HEK293 (cell line): ENCODE results near the gene MKX.

Experiments
- CTCF ChIA-PET: fragments of 350-600 bp; formaldehyde crosslinking; extraction: SDS; loops from one replicate; lab custom pipeline; 2021; ENCODE audit warnings: antibody characterized with exemption; lab: Yijun Ruan, JAX
- POLR2A ChIA-PET: fragments of 300-600 bp; formaldehyde crosslinking; extraction: SDS; loops from one replicate; lab custom pipeline; 2020; ENCODE audit warnings: antibody characterized with exemption, inconsistent platforms; lab: Yijun Ruan, JAX
- H3K27ac ChIP-seq: fragments of 200-500 bp; sonication (Bioruptor generic); 2 replicates; pipeline ENCODE4 v1.5.1; 2014; ENCODE audit warnings: low read depth, low read length, control low read depth, inconsistent platforms; ENCODE audit errors: extremely low read depth
- H3K36me3 ChIP-seq, 2 experiments: fragments of 200-500 bp in 1 of 2; sonication (Bioruptor generic) in 1 of 2; 1 replicate in 1 of 2; 2 replicates in 1 of 2; pipeline ENCODE4 v1.5.1; 2014 to 2017; ENCODE audit warnings: inconsistent platforms in 2 of 2, low read length in 2 of 2; ENCODE audit not compliant: control insufficient read depth in 2 of 2, insufficient read depth in 1 of 2
- H3K4me1 ChIP-seq: fragments of 200-500 bp; sonication (Bioruptor generic); 2 replicates; pipeline ENCODE4 v1.5.1; 2014; ENCODE audit warnings: mild to moderate bottlenecking, low read length, inconsistent platforms; ENCODE audit not compliant: control insufficient read depth, insufficient read depth
- H3K4me3 ChIP-seq: 2 replicates; pipeline ENCODE4 v1.5.1; 2011; ENCODE audit warnings: low read depth, mild to moderate bottlenecking, control low read depth, low read length, moderate library complexity
- H3K9me3 ChIP-seq: fragments of 200-500 bp; sonication (Bioruptor generic); 2 replicates; pipeline ENCODE4 v1.5.1; 2014; ENCODE audit warnings: low read depth, low read length, inconsistent platforms; ENCODE audit not compliant: control insufficient read depth, insufficient read depth
- ATF2 ChIP-seq: fragments of 450-650 bp; formaldehyde crosslinking; IDR thresholded peaks from 2 replicates; pipeline ENCODE4 v1.5.1; 2016; ENCODE audit warnings: missing biosample characterization, missing genetic modification characterization, low read depth
- ELK4 ChIP-seq: IDR thresholded peaks from 2 replicates; pipeline ENCODE4 v1.6.1; 2011; ENCODE audit warnings: mild to moderate bottlenecking, low read depth, low read length, borderline replicate concordance
- GLIS2 ChIP-seq: fragments of 450-650 bp; formaldehyde crosslinking; IDR thresholded peaks from 2 replicates; pipeline ENCODE4 v1.5.1; 2016; ENCODE audit warnings: missing biosample characterization, missing genetic modification characterization
- HOXC10 ChIP-seq: sonication (generic); formaldehyde crosslinking; IDR thresholded peaks from 2 replicates; pipeline ENCODE4 v1.8.1; 2023; ENCODE audit warnings: mild to moderate bottlenecking, missing genetic modification reagents
- KLF17 ChIP-seq: fragments of 450-650 bp; formaldehyde crosslinking; IDR thresholded peaks from 2 replicates; pipeline ENCODE4 v1.5.1; 2016; ENCODE audit warnings: missing biosample characterization, missing genetic modification characterization
- KLF8 ChIP-seq: fragments of 450-650 bp; formaldehyde crosslinking; IDR thresholded peaks from 2 replicates; pipeline ENCODE4 v1.5.1; 2016; ENCODE audit warnings: missing biosample characterization, missing genetic modification characterization
- MYNN ChIP-seq: fragments of 450-650 bp; formaldehyde crosslinking; IDR thresholded peaks from 2 replicates; pipeline ENCODE4 v1.5.1; 2016; ENCODE audit warnings: missing biosample characterization, missing genetic modification characterization, borderline replicate concordance
- OVOL3 ChIP-seq: fragments of 450-650 bp; formaldehyde crosslinking; IDR thresholded peaks from 2 replicates; pipeline ENCODE4 v1.5.1; 2016; ENCODE audit warnings: missing biosample characterization, missing genetic modification characterization
- ZBTB17 ChIP-seq: fragments of 450-650 bp; formaldehyde crosslinking; IDR thresholded peaks from 2 replicates; pipeline ENCODE4 v1.5.1; 2016; ENCODE audit warnings: missing biosample characterization, missing genetic modification characterization
- ZIC2 ChIP-seq: fragments of 450-650 bp; formaldehyde crosslinking; IDR thresholded peaks from 2 replicates; pipeline ENCODE4 v1.5.1; 2016; ENCODE audit warnings: missing biosample characterization, missing genetic modification characterization
- ZNF10 ChIP-seq: fragments of 450-650 bp; formaldehyde crosslinking; IDR thresholded peaks from 2 replicates; pipeline ENCODE4 v1.5.1; 2017; ENCODE audit warnings: missing biosample characterization, missing genetic modification characterization
- ZNF112 ChIP-seq: fragments of 450-650 bp; formaldehyde crosslinking; IDR thresholded peaks from 2 replicates; pipeline ENCODE4 v1.5.0; 2017; ENCODE audit warnings: missing biosample characterization, missing genetic modification characterization
- ZNF133 ChIP-seq: fragments of 450-650 bp; formaldehyde crosslinking; IDR thresholded peaks from 2 replicates; pipeline ENCODE4 v1.5.1; 2016; ENCODE audit warnings: missing biosample characterization, missing genetic modification characterization
- ZNF223 ChIP-seq: fragments of 450-650 bp; formaldehyde crosslinking; IDR thresholded peaks from 2 replicates; pipeline ENCODE4 v1.5.1; 2016; ENCODE audit warnings: missing biosample characterization, missing genetic modification characterization
- ZNF23 ChIP-seq: fragments of 450-650 bp; formaldehyde crosslinking; IDR thresholded peaks from 2 replicates; pipeline ENCODE4 v1.5.1; 2016; ENCODE audit warnings: missing biosample characterization, missing genetic modification characterization, borderline replicate concordance
- ZNF311 ChIP-seq: fragments of 450-650 bp; formaldehyde crosslinking; IDR thresholded peaks from 2 replicates; pipeline ENCODE4 v1.5.1; 2017; ENCODE audit warnings: missing biosample characterization, missing genetic modification characterization, borderline replicate concordance
- ZNF404 ChIP-seq: fragments of 450-650 bp; formaldehyde crosslinking; IDR thresholded peaks from 2 replicates; pipeline ENCODE4 v1.5.1; 2017; ENCODE audit warnings: missing biosample characterization, missing genetic modification characterization
- ZNF416 ChIP-seq: fragments of 450-650 bp; formaldehyde crosslinking; IDR thresholded peaks from 2 replicates; pipeline ENCODE4 v1.5.1; 2016; ENCODE audit warnings: missing biosample characterization, missing genetic modification characterization
- ZNF423 ChIP-seq: fragments of 450-650 bp; formaldehyde crosslinking; IDR thresholded peaks from 2 replicates; pipeline ENCODE4 v1.5.1; 2016; ENCODE audit warnings: missing biosample characterization, missing genetic modification characterization
- ZNF514 ChIP-seq: fragments of 450-650 bp; formaldehyde crosslinking; IDR thresholded peaks from 2 replicates; pipeline ENCODE4 v1.5.1; 2016; ENCODE audit warnings: missing biosample characterization, missing genetic modification characterization
- ZNF529 ChIP-seq: fragments of 450-650 bp; formaldehyde crosslinking; IDR thresholded peaks from 2 replicates; pipeline ENCODE4 v1.5.1; 2017; ENCODE audit warnings: missing genetic modification characterization, missing biosample characterization; ENCODE audit not compliant: insufficient replicate concordance
- ZNF530 ChIP-seq: fragments of 450-650 bp; formaldehyde crosslinking; IDR thresholded peaks from 2 replicates; pipeline ENCODE4 v1.5.1; 2016; ENCODE audit warnings: low read depth, missing biosample characterization, missing genetic modification characterization
- ZNF549 ChIP-seq: fragments of 450-650 bp; IDR thresholded peaks from 2 replicates; pipeline ENCODE4 v1.5.1; 2018; ENCODE audit warnings: missing biosample characterization, missing genetic modification characterization, mild to moderate bottlenecking, inconsistent platforms, moderate library complexity
- ZNF707 ChIP-seq: fragments of 450-650 bp; formaldehyde crosslinking; IDR thresholded peaks from 2 replicates; pipeline ENCODE4 v1.5.1; 2016; ENCODE audit warnings: missing biosample characterization, missing genetic modification characterization
- TF ChIP-seq, protein P1 (sequence below): fragments of 450-650 bp; formaldehyde crosslinking; IDR thresholded peaks from 2 replicates; pipeline ENCODE4 v1.5.1; 2016; ENCODE audit warnings: missing biosample characterization, missing genetic modification characterization

The MKX gene

DNA sequence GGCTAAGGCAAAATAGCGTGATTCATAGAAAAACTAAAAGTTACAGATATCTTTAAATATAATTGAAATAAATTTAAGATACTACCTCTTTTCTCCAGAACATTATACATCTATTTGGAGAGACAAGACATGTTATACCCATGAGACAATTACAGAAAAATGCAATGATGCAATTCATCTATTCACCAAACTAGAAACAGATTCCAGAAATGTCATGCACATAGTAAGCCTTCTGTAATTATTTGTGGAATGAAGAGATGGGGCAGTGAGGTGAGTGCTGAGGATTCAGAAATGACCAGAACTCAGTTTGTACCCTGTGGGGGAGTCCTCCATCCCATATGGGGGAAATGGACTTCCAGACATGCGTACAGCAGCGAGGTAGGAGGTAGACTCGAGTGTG lies 99.4 kb downstream of the MKX start:
- POLR2A ChIA-PET: no interaction called here
- Histone ChIP-seq H3K4me3 (no peak overlapping the region), H3K27ac (no peak overlapping the region), H3K4me1 (no peaks in the 10 kb centered on the region), H3K36me3 (no peaks in the 10 kb centered on the region), H3K9me3 (no peaks in the 10 kb centered on the region)
- CTCF ChIA-PET: interaction anchor here (0.9 kb wide), 1 partner anchor 77 kb away, joined by 5 read pairs; no protein-coding TSS in a partner anchor
- TF ChIP-seq ZNF112 (tag by site-specific recombination) (no peak), ZNF423 (tag by site-specific recombination) (no peak), ZNF23 (no peak), ZNF549 (no peak), ZNF529 (tag by site-specific recombination) (no peak), GLIS2 (no peak), ATF2 (tag by site-specific recombination) (no peak)
- TF ChIP-seq, protein P1, sequence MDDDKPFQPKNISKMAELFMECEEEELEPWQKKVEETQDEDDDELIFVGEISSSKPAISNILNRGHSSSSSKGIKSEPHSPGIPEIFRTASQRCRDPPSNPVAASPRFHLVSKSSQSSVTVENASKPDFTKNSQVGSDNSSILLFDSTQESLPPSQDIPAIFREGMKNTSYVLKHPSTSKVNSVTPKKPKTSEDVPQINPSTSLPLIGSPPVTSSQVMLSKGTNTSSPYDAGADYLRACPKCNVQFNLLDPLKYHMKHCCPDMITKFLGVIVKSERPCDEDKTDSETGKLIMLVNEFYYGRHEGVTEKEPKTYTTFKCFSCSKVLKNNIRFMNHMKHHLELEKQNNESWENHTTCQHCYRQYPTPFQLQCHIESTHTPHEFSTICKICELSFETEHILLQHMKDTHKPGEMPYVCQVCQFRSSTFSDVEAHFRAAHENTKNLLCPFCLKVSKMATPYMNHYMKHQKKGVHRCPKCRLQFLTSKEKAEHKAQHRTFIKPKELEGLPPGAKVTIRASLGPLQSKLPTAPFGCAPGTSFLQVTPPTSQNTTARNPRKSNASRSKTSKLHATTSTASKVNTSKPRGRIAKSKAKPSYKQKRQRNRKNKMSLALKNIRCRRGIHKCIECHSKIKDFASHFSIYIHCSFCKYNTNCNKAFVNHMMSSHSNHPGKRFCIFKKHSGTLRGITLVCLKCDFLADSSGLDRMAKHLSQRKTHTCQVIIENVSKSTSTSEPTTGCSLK (tag by site-specific recombination): no peak

- no peaks in the 10 kb centered on the region for H3K36me3 ChIP-seq
- H3K4me1 ChIP-seq: no peaks in the 10 kb centered on the region
- no peaks in the 10 kb centered on the region for H3K9me3 ChIP-seq
- TF ChIP-seq ZNF514 (tag by site-specific recombination) (no peak), KLF8 (tag by site-specific recombination) (no peak), ZNF404 (tag by site-specific recombination) (no peak), ZBTB17 (no peak), ZNF416 (tag by site-specific recombination) (no peak), ZIC2 (no peak), ZNF530 (tag by site-specific recombination) (no peak), ZNF133 (tag by site-specific recombination) (no peak), HOXC10 (CRISPR knock-in tag) (no peak), ELK4 (no peak), KLF17 (no peak), OVOL3 (tag by site-specific recombination) (no peak), ZNF223 (tag by site-specific recombination) (no peak), MYNN (tag by site-specific recombination) (no peak), ZNF10 (tag by site-specific recombination) (no peak), ZNF707 (no peak), ZNF311 (tag by site-specific recombination) (no peak)
- CTCF ChIA-PET: interaction anchor here (0.6 to 1.0 kb wide), 3 partner anchors 15 to 70 kb away, joined by 3 read pairs; no protein-coding TSS in a partner anchor
- POLR2A ChIA-PET: no interaction called here
- no peak overlapping the region for H3K4me3 ChIP-seq
- no peak overlapping the region for H3K27ac ChIP-seq
Observed at GRCh38 chr10:27644307-27644939, 101.2 kb downstream of the MKX start.
